SK-MEL-5 (cell line): Measurements from ENCODE around the gene CEND1. TPM values are rescaled to one million over a fixed set of nuclear protein-coding genes. Genes with fewer than 3 reads are reported as not detected.
A peak's percentile ranks its signal among the peaks of the same experiment; 100 is the strongest.

ENCODE experiments used
- DNase-seq: peaks from one replicate; pipeline ENCODE4 v3.0.0-alpha.2; 2016; ENCODE audit warnings: low read depth, low spot score
- in situ Hi-C: cut with HindIII; loops from 2 replicates; pipeline ENCODE4 v1.10.0; 2016; ENCODE audit warnings: low sequenced_read_pairs, high pct_unique_total_duplicates, low pct_unique_long_range_greater_than_20kb
- total RNA-seq: library from RNA; depleted of rRNA; stranded (reverse); fragments of >200 nt; shearing (Covaris generic); gene quantifications from 2 replicates; pipeline ENCODE4 v1.2.3, GENCODE V29; 2014

CEND1 gene
- total RNA-seq, 1 experiment from 2014 or later, result 0.53 TPM

DNA sequence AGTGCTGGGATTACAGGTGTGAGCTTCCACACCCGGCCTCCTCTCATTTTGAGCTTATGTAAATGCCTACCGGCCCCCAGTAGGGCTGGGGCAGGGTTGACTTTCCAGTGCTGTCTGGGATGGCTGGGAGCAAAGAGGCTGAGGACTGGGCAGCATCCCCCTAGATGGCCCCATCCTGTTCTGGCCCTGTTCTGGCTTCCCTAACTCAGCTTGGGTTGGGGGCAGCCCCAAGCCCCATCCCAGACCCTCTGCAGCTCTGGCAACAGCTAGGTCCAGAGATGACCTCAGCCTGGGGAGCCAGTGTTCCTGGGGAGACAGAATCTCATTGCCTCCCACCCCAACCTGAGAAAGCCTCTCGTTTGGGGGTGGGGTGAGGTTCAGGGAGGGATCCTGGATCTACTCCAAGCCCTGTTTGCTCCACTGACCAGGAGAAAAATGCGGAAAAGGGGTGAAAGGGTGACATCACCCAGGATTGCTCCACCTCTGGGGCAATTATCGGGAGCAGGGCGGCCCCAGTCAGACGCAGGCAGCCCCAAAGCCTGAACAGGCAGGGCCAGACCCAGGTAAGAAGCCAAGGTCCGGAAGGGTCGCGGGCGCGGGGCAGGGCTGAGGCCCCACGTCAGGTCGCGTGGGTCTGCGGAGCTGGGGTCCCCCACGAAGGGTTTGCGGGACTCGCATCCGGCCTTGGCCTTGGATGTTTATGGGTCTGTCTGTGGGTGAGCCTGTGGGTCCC lies 28.7 kb upstream of the CEND1 start, which contains the start of gene PNPLA2:
Gene PNPLA2 (plus strand): TSS at position 519 of the 733 bp plus-strand sequence. CDS start 805 bp downstream, outside the sequence.
- DNase-seq, result no peak
- in situ Hi-C loops, result no loop called here

DNA sequence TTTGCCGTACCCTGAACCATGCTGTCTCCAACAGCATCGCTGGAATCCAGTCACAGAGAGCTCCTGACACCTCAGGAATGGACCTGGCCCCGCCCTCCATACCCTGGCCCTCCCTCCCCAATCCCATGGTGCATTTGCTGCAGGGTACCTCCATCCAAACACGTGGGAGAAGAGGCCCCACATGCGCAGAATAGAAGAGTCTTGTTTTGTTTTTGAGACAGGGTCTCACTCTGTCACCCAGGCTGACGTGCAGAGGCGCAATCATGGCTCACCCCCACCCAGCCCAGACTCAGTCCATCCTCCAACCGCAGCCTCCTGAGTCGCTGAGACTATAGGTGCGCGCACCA lies 26.5 kb upstream of the CEND1 start:
- in situ Hi-C loops, result no loop called here
- DNase-seq, result no peak

DNA sequence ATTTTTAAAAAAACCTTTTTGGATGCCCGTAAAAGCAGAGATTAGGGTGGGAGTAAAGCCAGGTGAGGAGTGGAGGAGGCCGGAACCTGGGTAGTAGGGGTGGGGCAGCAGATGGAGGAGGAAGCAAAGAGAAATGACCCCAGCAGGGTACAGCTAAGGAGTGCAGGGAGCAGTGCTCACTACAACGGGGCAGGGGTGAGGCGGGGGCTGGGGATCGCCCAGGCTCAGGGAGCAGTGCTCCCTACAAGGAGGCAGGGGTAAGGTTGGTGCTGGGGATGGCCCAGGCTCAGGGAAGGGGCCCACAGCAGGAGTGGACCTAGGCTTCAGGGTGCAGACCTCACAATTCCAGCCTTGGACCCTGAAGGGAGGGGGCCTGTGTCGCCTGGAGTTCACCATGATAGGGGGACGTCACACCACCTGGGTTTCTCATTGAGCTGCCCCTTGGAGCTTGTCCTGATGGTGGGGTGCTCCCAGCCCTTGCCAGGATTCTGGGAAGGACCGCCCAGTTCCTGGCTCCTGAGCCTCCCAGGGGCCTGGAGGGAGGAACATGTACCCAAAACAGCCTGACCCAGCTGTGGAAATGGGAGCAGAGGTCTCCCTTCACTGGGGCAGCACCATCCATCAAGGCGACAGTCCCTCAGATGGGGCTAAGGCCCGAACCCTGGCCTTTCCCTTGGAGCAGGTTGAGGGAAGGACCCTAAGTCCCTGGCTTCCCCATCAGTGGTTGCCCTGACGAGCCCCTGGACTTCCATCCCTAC lies 26.0 kb upstream of the CEND1 start:
- in situ Hi-C loops, result no loop called here
- DNase-seq, result no peak

DNA sequence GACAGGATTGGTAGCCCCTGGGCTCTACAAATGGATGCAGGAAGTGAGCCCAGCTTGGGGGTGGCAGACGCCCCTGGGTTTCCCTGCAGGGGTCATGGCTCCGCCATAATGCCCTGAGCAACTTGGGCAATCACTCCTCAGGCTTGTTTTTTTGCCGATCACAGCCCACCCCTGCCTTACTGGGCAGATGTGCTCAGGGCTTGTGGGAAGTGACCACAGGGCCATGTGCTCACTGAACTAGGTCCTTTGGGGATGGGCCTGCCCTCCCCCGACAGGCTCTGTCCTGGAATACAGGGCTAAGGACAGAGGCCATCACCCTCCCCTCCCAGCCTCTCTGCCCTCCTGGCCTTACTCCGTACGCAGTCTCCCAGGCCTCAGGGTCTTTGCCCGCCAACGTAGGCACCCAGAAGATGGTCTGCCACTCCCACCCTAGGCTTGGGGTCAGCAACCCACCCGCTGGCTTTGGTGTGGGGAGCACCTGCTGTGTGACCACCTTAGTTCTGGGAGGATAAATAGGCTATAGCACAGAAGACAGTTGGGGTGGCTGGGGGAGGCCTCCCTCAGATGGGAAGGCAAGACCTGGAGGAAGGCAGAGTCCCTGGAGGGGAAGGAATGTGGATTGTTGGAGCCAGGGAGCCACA lies 23.7 kb upstream of the CEND1 start:
- in situ Hi-C loops, result no loop called here
- DNase-seq, result no peak

DNA sequence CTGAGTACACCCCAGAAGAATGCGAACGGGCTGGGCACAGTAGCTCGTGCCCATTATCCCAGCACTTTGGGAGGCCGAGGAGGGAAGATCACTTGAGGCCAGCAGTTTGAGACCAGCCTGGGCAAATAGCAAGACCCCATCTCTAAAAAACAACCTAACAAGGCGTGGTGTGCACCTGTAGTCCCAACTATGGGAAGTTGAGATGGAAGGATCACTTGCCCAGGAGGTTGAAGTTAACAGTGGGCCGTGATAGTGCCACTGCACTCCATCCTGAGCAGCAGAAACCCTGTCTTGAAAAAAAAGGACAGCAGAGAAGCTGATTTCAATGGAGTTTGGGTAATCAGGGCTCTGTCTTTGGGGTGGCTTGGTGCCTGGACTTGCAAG lies 23.2 kb upstream of the CEND1 start:
- in situ Hi-C loops, result no loop called here

DNA sequence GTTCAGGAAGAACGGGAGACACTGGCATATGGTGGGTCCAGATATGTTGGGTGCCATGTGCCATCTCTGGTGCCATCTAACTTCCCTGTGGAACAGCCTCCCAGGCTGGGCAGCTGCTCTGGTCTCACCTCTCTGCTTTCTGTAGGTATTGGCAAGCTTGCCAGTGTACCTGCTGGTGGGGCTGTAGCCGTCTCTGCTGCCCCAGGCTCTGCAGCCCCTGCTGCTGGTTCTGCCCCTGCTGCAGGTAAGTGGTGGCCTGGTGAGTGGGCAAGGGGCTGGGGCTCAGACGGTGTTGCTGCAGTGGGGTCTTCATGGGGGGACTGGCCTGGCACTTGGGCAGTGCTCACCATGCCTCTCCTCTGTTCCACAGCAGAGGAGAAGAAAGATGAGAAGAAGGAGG lies 22.5 kb upstream of the CEND1 start:
- DNase-seq, result no peak
- in situ Hi-C loops, result no loop called here

More for the DNA sequence above, 23.2 kb upstream of the CEND1 start:
- no peak for DNase-seq

DNA sequence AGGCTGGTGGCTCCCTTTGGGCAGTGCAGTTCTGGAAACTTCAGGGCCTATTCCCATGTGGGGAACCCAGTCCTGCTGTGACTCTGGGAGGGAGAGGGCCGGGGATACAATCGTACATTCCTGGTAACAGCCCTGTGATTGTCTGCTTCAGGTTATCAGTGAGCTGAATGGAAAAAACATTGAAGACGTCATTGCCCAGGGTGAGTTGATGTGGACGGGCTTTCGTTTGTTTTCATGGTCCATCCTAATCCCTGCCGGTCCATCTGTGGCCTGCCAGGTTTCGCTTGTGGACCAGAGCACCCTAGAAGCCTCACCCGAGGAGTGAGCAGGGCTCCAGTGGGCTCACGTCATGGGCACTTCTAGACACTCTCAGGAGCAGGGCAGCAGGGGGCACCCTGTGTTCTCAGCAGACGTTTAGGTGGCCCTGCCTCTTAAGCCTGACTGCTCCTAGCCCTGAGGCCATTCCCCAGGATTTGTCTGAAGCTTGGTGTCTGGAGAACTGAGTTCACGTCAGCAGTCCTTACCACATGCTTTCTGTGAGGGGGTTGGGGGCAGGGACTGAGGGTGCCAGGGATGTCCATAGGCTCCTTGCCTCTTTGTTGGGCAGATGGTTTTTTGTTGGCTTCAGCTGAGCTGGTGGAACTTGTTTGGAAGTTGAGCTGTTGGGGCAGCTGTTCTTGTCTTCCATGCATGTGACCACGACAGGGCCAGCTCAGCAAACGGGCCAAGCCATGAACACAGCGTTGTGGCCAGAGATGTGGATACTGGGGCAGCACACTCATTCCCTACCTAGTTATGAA lies 21.8 kb upstream of the CEND1 start:
- peak; percentile 70 for DNase-seq

DNA sequence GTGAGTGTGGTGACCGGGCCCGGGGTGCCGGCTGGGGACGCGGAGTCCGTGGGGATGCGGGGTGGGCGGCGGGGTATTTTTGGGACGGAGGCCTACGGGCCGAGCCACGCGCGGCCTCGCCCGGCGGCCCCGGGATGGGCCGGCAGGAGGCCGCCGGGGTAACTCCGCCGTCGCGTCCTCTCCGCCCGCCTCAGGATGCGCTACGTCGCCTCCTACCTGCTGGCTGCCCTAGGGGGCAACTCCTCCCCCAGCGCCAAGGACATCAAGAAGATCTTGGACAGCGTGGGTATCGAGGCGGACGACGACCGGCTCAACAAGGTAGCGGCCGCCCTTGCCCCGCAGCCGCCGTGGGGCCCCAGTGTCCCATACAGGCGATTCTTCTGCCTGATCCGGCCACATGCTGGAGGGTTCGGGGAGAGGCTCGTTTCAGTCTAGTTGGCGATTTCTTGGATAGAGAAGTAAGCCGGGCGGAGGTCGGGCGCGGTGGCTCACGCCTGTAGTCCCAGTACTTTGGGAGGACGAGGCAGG lies 20.2 kb upstream of the CEND1 start:
- DNase-seq, result no peak
- in situ Hi-C loops, result no loop called here

More for the DNA sequence above, 21.8 kb upstream of the CEND1 start:
- in situ Hi-C loops, result no loop called here

DNA sequence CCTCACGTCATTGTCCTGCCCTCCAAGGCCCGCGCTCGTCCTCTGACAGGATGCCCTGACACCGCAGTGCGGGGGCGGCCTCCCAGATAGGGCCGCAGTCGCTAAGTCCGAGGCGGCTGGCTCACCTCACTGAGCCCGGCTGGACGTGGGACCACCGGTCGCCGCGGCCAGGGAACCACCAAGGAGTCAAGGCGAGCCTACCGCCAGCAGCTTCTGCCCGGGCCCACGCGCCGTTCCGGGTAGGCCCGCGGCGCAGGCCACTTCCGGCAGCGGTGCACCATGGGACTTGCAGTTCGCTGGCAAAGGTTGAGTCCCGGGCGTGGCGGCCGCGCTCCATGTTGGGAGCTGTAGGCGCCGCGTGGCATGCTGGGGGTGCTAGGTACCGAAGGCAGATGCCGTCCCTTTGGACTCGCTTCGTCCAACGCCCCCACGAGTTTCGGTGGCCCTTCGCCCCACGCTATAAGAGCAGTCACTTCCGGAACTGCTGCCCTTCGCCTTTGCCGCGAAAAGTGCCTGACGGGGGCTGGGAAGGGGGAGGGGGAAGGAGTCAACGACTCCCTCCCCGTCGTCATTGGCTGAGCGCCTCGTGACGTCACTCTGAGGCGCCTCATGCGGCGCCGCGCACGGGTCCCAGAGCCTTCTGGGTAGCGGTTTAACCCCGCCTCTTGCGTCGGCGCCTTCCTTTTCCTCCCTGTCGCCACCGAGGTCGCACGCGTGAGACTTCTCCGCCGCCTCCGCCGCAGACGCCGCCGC lies 19.6 kb upstream of the CEND1 start, which contains the start of gene RPLP2:
Gene RPLP2 (plus strand): TSS at position 681 of the 753 bp plus-strand sequence. CDS start 268 bp downstream, outside the sequence.
- in situ Hi-C loops, result no loop called here
- DNase-seq, result peak; percentile 96

DNA sequence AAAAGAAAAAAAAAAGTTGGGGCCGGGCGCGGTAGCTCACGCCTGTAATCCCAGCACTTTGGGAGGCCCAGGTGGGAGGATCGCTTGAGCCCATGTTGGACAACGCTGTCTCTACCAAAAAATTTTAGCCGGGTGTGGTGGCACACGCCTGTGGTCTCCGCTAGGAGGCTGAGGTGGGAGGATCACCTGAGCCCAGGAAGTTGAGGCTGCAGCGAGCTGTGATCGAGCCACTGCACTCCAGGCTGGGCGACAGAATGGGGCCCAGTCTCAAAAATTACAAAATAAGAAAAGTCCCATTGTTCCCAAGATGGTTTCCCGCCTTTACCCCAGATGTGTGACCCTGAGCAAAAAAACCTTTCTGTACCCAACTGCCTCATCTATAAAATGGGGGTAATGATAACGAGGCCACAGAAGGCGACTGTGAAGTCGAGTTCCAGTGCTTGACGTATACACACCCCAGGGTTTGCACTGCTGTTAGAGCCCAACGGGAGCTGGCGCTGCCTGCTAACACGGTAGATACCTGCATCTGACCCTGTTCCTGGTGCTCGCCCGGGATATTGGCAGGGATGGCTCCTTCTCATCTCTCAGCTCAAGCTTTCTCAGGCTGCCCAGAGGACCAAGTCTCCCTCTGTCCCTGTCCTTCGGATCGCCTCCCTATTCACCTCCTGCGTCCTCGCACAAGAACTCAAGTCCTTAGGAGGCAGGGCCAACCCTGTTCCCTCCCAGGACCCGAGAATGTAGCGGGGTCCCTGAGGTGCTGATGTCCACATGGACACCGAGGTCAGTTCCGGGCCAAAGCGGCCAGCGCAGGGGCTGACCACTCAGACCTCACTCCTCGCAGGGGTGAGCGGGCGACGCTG lies 18.8 kb upstream of the CEND1 start:
- in situ Hi-C loops, result no loop called here
- DNase-seq, result no peak

DNA sequence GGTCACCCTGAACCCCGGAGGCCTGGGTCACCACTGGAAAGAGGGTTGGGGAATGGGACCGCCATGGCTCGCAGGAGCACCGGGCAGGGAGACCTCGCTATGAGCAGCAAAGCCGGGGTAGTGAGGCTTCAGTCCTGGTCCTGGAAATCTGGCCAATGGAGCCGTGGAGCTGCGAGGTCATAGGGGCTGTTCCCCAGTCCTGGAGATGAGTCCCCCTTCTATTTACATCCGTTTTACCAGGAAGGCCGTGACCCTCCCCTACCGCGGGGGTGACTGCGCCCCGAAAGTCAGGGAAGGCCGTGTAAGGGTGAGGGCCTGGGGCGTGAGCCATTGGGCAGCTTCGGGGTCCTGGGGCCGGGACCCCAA lies 14.7 kb upstream of the CEND1 start:
- DNase-seq, result no peak
- in situ Hi-C loops, result no loop called here

DNA sequence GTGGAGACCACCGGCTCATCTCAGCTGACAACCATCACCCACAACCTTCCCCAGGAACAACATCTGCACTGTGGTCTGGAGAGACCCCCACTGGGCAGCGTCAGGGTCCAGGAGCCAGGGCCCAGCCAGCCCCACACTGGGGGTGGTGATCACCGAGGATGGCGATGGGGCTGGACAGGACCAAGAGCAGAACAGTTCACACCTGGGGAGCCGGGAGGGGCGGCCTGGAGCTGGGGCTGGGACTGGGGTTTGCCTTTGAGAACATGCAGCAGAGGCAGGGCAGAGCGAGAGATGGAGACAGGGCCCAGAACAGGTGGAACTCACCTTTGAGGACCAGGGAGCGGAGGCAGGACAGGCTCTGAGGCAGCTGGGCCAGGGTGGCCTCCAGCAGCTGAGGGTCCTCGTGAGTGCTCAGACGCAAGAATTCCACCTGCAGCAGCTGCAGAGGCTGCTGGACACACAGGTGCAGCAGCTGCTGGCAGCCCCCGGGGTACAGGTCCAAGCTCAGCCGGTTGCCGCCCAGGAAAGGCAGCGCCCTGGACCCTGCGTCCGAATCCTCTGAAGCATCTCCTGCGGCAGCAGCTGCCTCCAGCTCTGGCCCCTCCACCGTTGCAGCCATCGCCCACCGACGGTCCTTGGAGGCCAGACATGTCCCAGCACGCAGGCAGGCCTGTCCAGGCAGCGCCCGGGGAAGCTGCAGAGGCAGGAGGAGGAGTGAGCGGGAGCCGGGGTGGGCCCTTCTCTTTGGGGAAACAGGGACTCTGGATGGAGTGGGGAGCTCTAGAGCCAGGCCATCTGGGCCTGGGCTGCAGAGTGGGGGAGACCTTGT lies 14.1 kb upstream of the CEND1 start:
- no peak for DNase-seq
- in situ Hi-C loops, result no loop called here

DNA sequence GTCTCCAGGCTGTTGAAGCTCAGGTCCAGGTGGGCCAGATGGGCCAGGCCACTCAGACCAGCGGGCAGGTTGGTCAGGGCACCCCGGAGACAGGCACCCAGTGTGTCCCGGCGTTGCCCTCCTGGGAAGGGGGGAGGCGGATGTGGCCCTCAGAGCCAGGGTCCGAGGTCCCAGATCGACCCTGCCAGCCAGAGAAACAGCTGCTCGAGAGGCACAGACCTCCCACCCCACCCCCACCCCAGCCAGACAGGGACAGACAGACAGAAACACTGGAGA lies 13.5 kb upstream of the CEND1 start:
- in situ Hi-C loops, result no loop called here
- no peak for DNase-seq

DNA sequence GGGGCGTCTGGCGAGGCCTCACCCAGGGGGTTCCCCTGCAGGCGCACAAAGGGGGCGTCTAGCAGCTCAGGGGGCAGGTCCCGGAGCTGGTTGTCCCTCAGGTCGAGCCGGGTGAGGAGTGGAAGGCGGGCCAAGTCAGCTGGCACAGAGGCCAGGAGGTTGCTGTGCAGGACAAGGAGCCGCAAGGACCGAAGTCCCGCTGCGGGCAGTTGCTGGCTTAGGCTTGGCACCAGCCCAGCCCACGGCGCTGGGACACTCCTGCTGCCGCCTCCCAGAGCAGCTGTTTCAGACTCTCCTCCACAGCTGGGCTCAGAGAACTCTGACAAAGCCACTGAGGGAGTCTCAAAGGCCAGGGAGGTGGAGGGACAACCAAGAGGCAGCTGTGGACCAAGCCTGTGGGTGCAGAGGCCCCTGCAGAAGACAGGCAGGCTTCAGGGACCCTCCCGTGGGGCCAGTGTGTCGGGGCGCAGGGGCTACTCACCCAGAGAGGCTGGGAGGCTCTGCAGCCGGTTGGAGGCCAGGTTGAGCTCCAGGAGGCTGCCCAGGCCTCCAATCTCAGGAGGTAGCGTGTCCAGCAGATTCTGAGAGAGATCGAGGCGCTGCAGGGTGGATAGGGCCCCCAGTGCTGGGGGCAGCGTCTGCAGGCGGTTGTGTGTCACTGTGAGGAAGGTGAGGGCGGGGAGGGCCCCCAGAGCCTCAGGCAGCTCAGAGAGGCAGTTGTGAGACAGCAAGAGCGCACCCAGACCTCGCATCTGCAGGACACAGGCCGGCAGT lies 13.0 kb upstream of the CEND1 start:
- in situ Hi-C loops, result no loop called here
- no peak for DNase-seq

DNA sequence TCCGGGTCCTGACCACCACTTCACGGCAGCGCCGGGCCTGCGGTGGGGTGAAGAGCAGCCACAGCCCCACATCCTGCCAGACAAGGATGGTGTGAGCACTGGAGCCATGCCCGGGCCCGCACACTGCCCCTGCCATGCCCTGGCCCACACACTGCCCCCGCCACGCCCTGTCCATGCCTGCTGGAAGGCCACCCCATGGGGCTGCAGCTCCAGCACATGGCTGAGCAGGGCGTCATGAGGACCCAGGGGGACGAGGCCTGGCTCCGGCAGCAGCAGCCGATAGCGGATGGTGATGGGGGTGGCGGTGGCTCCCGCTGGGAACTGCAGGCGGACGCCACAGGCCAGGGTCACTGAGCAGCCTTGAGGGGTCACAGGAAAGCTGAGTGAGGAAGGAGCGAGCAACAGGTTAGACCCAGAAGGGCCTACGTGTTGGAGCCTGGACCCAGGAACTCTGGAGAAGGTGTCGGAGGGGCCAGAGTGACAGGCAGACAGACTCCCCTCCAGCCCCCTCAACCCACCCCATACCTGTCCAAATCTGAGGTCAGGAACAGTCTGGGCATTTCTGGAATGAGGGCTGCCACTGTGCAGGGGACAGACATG lies 12.2 kb upstream of the CEND1 start:
- DNase-seq, result no peak
- in situ Hi-C loops, result no loop called here
